LNCAP (cell line): Measurements from ENCODE around the gene TIMM44.

Experiments
- TF ChIP-seq, protein P1 (sequence below): fragments of 450-650 bp; IDR thresholded peaks from 2 replicates; pipeline ENCODE4 v1.5.1; 2017; ENCODE audit warnings: mild to moderate bottlenecking

Gene TIMM44

DNA sequence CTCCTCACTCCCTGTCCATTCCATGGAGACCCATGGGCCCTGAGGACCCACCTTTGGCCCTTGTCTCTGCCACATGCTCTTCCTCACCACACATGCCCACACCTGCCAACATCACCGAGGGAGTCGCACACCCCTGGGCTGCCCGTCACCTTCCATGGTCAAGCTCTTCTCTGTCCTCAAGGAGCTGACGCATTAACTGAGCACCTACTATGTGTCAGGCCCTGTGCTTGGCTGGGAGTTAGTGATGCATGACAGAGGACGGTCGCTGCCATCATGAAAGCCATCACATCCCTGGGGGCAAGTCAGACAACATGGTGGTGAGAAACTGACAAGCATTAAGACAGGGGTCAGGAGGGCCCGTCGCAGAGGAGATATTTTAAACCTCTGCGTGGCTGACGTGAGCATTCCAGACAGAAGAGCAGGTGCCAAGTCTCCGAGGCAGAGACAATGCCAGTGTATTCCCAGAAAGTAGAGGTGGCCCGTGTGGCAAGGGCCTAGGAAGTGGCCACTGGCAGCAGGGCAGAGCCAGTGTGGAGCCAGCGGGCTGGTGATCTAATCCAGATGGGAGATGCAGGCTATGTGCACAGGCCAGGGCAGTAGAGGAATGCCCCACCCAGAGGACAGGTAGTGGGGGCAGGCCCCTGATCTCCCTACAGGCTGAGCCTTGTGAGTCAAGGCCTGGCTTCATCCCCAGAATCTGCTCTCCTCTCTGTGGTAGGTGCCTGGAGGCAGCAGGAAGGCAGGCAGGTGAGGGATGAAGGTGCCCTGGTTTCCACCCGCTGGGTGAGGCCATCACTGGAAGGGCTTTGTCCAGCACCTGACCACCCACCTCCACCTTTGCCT is 40.8 kb upstream of the TIMM44 start:
- TF ChIP-seq, protein P1, sequence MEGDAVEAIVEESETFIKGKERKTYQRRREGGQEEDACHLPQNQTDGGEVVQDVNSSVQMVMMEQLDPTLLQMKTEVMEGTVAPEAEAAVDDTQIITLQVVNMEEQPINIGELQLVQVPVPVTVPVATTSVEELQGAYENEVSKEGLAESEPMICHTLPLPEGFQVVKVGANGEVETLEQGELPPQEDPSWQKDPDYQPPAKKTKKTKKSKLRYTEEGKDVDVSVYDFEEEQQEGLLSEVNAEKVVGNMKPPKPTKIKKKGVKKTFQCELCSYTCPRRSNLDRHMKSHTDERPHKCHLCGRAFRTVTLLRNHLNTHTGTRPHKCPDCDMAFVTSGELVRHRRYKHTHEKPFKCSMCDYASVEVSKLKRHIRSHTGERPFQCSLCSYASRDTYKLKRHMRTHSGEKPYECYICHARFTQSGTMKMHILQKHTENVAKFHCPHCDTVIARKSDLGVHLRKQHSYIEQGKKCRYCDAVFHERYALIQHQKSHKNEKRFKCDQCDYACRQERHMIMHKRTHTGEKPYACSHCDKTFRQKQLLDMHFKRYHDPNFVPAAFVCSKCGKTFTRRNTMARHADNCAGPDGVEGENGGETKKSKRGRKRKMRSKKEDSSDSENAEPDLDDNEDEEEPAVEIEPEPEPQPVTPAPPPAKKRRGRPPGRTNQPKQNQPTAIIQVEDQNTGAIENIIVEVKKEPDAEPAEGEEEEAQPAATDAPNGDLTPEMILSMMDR = no peak

DNA sequence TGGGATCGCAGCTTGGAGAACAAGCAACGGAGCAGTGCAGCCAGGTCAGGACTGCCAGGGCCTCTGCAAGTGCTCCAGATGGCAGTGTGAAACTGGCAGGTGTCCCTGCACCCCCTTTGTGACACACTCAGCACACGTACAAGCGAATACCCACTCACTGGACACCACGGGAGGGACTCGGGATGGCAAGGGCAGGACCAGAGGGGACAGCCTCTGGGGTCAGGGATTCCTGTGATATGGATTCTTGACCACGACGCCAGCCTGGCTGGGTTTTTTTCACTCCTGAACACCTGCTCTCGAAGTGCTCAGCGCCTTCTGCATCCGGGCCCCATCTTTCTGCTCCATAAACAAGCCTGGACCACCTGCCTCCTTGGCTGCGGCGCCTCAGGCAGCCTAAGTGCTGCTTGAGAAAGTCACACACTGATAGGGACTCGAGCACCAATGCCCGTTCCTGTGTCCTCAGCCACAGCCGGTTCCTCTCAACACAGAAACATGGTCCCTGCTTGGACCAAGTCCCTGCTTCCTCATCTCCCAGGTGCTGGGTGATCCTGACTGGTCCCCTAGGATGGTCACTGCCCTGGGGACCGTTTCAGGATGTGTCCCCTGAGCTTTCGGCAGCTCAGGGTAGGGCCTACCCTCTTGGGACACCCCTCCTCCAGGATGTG is 40.0 kb upstream of the TIMM44 start:
- TF ChIP-seq, protein P1 = no peak

DNA sequence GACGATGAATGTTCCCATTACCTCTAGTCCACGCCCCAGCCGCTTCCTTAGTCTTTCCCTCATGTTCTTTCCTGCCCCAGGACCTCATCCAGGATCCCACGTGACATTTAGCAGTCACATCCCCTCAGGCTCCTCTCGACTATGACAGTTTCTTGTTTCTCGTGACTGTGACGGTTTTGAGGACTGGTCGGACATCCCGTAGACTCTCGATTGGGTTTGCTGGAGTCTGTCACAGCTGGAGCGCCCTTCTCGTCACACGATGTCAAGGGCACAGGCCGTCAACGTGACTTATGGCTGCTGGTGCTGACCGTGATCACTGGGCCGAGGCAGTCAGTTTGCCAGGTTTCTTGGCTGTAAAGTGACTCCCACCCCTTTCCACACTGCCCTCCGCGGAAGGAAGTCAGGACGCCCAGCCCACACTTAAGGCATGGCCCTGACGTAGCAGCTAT is 39.2 kb upstream of the TIMM44 start:
- TF ChIP-seq, protein P1 = no peak

DNA sequence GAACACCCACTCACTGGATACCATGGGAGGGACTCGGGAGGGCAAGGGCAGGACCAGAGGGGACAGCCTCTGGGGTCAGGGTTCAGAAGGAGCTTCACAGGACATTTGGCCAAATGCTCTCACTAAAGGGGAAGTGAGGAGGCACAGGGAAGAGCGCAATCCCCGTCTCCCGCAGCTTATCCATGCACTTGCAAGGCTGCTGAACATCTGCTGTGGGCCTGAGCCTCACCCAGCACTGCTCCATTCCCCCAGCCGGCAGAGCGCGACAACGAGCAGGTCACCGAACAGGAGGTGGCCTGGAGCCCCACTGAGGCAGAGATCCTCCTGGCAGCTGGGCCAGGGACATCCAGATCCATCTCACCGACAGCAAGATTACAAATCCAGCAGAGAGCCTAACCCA is 38.6 kb upstream of the TIMM44 start:
- TF ChIP-seq, protein P1 = no peak

DNA sequence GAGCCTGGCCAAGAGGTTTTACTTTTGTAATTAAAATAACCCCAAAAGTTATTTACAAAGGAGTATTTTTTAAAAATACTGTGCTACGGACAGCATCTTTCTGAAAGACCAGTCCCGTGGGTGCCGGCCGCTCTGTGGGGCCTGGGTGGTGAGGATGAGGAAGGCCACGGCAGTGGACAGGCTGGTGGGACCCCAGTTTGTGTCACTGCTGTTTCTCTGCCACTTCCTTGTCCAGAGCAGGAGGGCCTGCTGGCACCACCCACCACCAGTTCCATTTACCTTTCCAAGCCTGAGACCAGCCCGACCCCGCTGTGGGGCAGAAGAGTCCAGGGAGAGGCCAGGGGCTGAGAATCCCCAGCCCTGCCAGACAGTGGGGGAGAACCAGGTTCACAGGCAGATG is 38.2 kb upstream of the TIMM44 start:
- TF ChIP-seq, protein P1 = no peak

DNA sequence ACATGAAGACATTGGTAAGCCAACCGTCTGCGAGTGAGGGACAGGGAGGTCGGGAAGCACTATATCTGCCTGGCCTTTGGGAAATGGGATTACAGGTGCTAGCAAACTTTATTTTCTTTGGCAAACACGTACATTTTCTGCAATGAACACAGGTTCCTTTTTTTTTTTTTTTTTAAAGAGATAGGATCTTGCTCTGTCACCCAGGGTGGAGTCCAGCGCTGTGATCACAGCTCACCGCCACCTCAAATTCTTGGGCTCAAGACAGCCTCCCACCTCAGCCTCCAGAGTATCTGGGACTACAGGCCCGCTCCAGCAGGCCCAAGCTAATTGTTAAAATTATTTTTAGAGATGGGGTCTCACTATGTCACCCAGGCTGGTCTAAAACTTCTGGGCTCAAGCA is 37.7 kb upstream of the TIMM44 start:
- TF ChIP-seq, protein P1 = no peak

DNA sequence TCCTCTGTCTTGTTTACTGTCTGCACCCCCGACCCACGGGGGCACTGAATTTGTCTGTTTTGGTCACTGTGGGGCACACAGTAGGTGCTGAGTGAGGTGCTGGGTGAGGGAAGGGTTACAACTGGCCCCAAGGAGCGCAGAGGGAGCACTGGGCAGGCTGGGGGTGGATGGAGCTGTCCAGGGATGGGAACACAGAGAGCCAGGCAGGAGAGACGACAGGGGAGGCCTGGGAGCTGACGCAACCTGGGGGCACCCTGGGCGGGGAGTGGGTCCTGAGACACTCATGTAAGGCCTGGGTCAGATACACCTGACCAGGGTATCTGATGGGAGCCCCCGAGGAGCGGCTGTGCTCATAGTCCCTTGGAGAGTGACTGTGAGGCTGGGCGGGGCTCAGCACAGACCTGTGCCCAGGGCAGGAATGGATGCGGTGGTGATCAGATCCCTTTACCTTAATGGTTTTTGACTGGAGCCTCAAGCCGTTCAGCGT is 37.2 kb upstream of the TIMM44 start:
- TF ChIP-seq, protein P1 = no peak
